Activated naive CD4-positive, alpha-beta T cell treated with anti-CD3 and anti-CD28 coated beads for 36 hours (primary cell): ENCODE results near the gene TRAPPC3. TPM values are rescaled to one million over a fixed set of nuclear protein-coding genes. Genes with fewer than 3 reads are reported as not detected.

Experiments
- CTCF ChIA-PET: fragments of 350-600 bp; sonication (Branson Sonifier 250); formaldehyde crosslinking; loops from one replicate; lab custom pipeline; 2021; ENCODE audit warnings: antibody characterized with exemption; lab: Charles Lee
- DNase-seq: peaks from one replicate; pipeline ENCODE4 v3.0.0-alpha.2; 2020
- H3K27ac Mint-ChIP-seq: one replicate; pipeline ENCODE4 v1.8.0; 2021; ENCODE audit warnings: mild to moderate bottlenecking, mixed read lengths
- H3K27me3 Mint-ChIP-seq: one replicate; pipeline ENCODE4 v1.8.0; 2021; ENCODE audit warnings: low read depth, mixed read lengths
- H3K36me3 Mint-ChIP-seq: one replicate; pipeline ENCODE4 v1.8.0; 2021; ENCODE audit warnings: low read depth, mixed read lengths
- H3K4me1 Mint-ChIP-seq: one replicate; pipeline ENCODE4 v1.8.0; 2021; ENCODE audit warnings: low read depth, mixed read lengths
- H3K4me3 Mint-ChIP-seq: one replicate; pipeline ENCODE4 v1.8.0; 2021; ENCODE audit warnings: mild to moderate bottlenecking, moderate library complexity, mixed read lengths
- H3K9me3 Mint-ChIP-seq: one replicate; pipeline ENCODE4 v1.8.0; 2021; ENCODE audit warnings: mixed read lengths
- intact Hi-C: fragments of 100-400 bp; cut with micrococcal nuclease; formaldehyde crosslinking; loops from one replicate; pipeline ENCODE4 v1.15.1; 2023
- total RNA-seq, 2 experiments: library from RNA; stranded (reverse); gene quantifications; one replicate each; pipeline ENCODE4 v1.2.3, GENCODE V29; 2021

The TRAPPC3 gene
- total RNA-seq, 2 experiments from 2014 or later = 35.9 to 37.6 TPM

GRCh38 chr1:36116901-36117300 is 32.4 kb downstream of the TRAPPC3 start:
- DNase-seq = no peak
- no peaks in the 10 kb centered on the region for H3K4me1 Mint-ChIP-seq
- H3K36me3 Mint-ChIP-seq = no peaks in the 10 kb centered on the region
- H3K27ac Mint-ChIP-seq = no peak overlapping the region
- peaks cover 3% of the 10 kb centered on the region for H3K27me3 Mint-ChIP-seq
- H3K9me3 Mint-ChIP-seq = no peaks in the 10 kb centered on the region
- H3K4me3 Mint-ChIP-seq = no peak overlapping the region
- intact Hi-C loops = no loop called here
- CTCF ChIA-PET = interaction anchor here (0.6 to 0.8 kb wide), 3 partner anchors 8 to 205 kb away, joined by 3 read pairs; no protein-coding TSS in a partner anchor

- CTCF ChIA-PET = interaction anchor here (0.7 to 1.7 kb wide), 2 partner anchors 18 kb away, joined by 3 to 5 read pairs; no protein-coding TSS in a partner anchor
These were observed 33.4 kb downstream of the TRAPPC3 start for GRCh38 chr1:36115931-36116330.

GRCh38 chr1:36115200-36115669 is 34.1 kb downstream of the TRAPPC3 start:
- intact Hi-C loops = no loop called here
- no peak overlapping the region for H3K27ac Mint-ChIP-seq
- CTCF ChIA-PET = interaction anchor here (0.7 to 1.7 kb wide), 2 partner anchors 18 to 19 kb away, joined by 3 to 5 read pairs; no protein-coding TSS in a partner anchor
- H3K9me3 Mint-ChIP-seq = no peaks in the 10 kb centered on the region
- no peaks in the 10 kb centered on the region for H3K27me3 Mint-ChIP-seq
- DNase-seq = no peak
- no peaks in the 10 kb centered on the region for H3K36me3 Mint-ChIP-seq
- H3K4me3 Mint-ChIP-seq = no peak overlapping the region
- H3K4me1 Mint-ChIP-seq = peaks cover 9% of the 10 kb centered on the region

More at GRCh38 chr1:36115931-36116330, 33.4 kb downstream of the TRAPPC3 start:
- intact Hi-C loops = no loop called here
- Mint-ChIP-seq H3K4me3 (no peak overlapping the region), H3K36me3 (no peaks in the 10 kb centered on the region), H3K27me3 (no peaks in the 10 kb centered on the region), H3K4me1 (peaks cover 6% of the 10 kb centered on the region), H3K27ac (no peak overlapping the region), H3K9me3 (no peaks in the 10 kb centered on the region)
- no peak for DNase-seq

GRCh38 chr1:36114371-36114770 is 34.9 kb downstream of the TRAPPC3 start:
- intact Hi-C loops = no loop called here
- H3K9me3 Mint-ChIP-seq = no peaks in the 10 kb centered on the region
- H3K4me1 Mint-ChIP-seq = peaks cover 12% of the 10 kb centered on the region
- CTCF ChIA-PET = interaction anchor here (0.6 kb wide), 1 partner anchor 74 kb away, joined by 3 read pairs; no protein-coding TSS in a partner anchor
- no peaks in the 10 kb centered on the region for H3K36me3 Mint-ChIP-seq
- H3K27me3 Mint-ChIP-seq = no peaks in the 10 kb centered on the region
- no peak overlapping the region for H3K27ac Mint-ChIP-seq
- H3K4me3 Mint-ChIP-seq = no peak overlapping the region
- no peak for DNase-seq

GRCh38 chr1:36112823-36113222 is 36.5 kb downstream of the TRAPPC3 start:
- CTCF ChIA-PET = interaction anchor here (0.6 kb wide), 1 partner anchor 256 kb away, joined by 3 read pairs; no protein-coding TSS in a partner anchor
- Mint-ChIP-seq H3K27ac (no peak overlapping the region), H3K9me3 (no peaks in the 10 kb centered on the region), H3K27me3 (no peaks in the 10 kb centered on the region), H3K4me1 (peaks cover 22% of the 10 kb centered on the region), H3K4me3 (no peak overlapping the region), H3K36me3 (no peaks in the 10 kb centered on the region)
- no peak for DNase-seq
- intact Hi-C loops = no loop called here

GRCh38 chr1:36111151-36111550 is 38.1 kb downstream of the TRAPPC3 start:
- no peaks in the 10 kb centered on the region for H3K9me3 Mint-ChIP-seq
- H3K27ac Mint-ChIP-seq = no peak overlapping the region
- H3K36me3 Mint-ChIP-seq = no peaks in the 10 kb centered on the region
- peaks cover 22% of the 10 kb centered on the region for H3K4me1 Mint-ChIP-seq
- DNase-seq = no peak
- H3K4me3 Mint-ChIP-seq = no peak overlapping the region
- CTCF ChIA-PET = interaction anchor here (0.7 to 2.9 kb wide), 3 partner anchors 9 to 175 kb away, joined by 3 to 17 read pairs (median 3); no protein-coding TSS in a partner anchor
- H3K27me3 Mint-ChIP-seq = no peaks in the 10 kb centered on the region
- intact Hi-C loops = no loop called here

GRCh38 chr1:36109041-36109679 is 40.1 kb downstream of the TRAPPC3 start:
- Mint-ChIP-seq H3K36me3 (no peaks in the 10 kb centered on the region), H3K4me1 (peaks cover 22% of the 10 kb centered on the region), H3K4me3 (no peak overlapping the region), H3K27ac (no peak overlapping the region), H3K9me3 (no peaks in the 10 kb centered on the region), H3K27me3 (no peaks in the 10 kb centered on the region)
- intact Hi-C loops = no loop called here
- CTCF ChIA-PET = interaction anchor here (0.7 to 2.9 kb wide), 4 partner anchors 8 to 217 kb away, joined by 3 to 17 read pairs (median 4); no protein-coding TSS in a partner anchor
- DNase-seq = peak; percentile 65

- Mint-ChIP-seq H3K4me1 (peaks cover 22% of the 10 kb centered on the region), H3K27me3 (no peaks in the 10 kb centered on the region), H3K4me3 (no peak overlapping the region), H3K36me3 (no peaks in the 10 kb centered on the region), H3K27ac (no peak overlapping the region), H3K9me3 (no peaks in the 10 kb centered on the region)
- intact Hi-C loops = no loop called here
- DNase-seq = no peak
- CTCF ChIA-PET = interaction anchor here (1.4 kb wide), 1 partner anchor 9 kb away, joined by 3 read pairs; no protein-coding TSS in a partner anchor
These were observed 41.0 kb downstream of the TRAPPC3 start for GRCh38 chr1:36108314-36108713.

GRCh38 chr1:36107394-36107793 is 41.9 kb downstream of the TRAPPC3 start:
- intact Hi-C loops = no loop called here
- H3K4me1 Mint-ChIP-seq = peaks cover 22% of the 10 kb centered on the region
- no peak overlapping the region for H3K4me3 Mint-ChIP-seq
- no peak overlapping the region for H3K27ac Mint-ChIP-seq
- H3K27me3 Mint-ChIP-seq = no peaks in the 10 kb centered on the region
- H3K36me3 Mint-ChIP-seq = no peaks in the 10 kb centered on the region
- no peaks in the 10 kb centered on the region for H3K9me3 Mint-ChIP-seq
- DNase-seq = no peak
- CTCF ChIA-PET = interaction anchor here (1.1 to 1.2 kb wide), 2 partner anchors 28 to 193 kb away, joined by 4 to 5 read pairs; no protein-coding TSS in a partner anchor

- DNase-seq = no peak
- intact Hi-C loops = no loop called here
- no peak overlapping the region for H3K27ac Mint-ChIP-seq
- H3K4me3 Mint-ChIP-seq = no peak overlapping the region
- no peaks in the 10 kb centered on the region for H3K36me3 Mint-ChIP-seq
- H3K27me3 Mint-ChIP-seq = no peaks in the 10 kb centered on the region
- peaks cover 20% of the 10 kb centered on the region for H3K4me1 Mint-ChIP-seq
- CTCF ChIA-PET = interaction anchor here (1.1 kb wide), 1 partner anchor 29 kb away, joined by 5 read pairs; no protein-coding TSS in a partner anchor
- H3K9me3 Mint-ChIP-seq = no peaks in the 10 kb centered on the region
These were observed 43.0 kb downstream of the TRAPPC3 start for GRCh38 chr1:36106269-36106668.

GRCh38 chr1:36101546-36101945 is 47.7 kb downstream of the TRAPPC3 start:
- no peaks in the 10 kb centered on the region for H3K36me3 Mint-ChIP-seq
- intact Hi-C loops = no loop called here

GRCh38 chr1:36100376-36100775 is 48.9 kb downstream of the TRAPPC3 start:
- Mint-ChIP-seq H3K36me3 (no peaks in the 10 kb centered on the region), H3K27me3 (no peaks in the 10 kb centered on the region), H3K27ac (no peak overlapping the region), H3K9me3 (no peaks in the 10 kb centered on the region), H3K4me1 (peaks cover 4% of the 10 kb centered on the region), H3K4me3 (no peak overlapping the region)
- no peak for DNase-seq
- intact Hi-C loops = no loop called here
- CTCF ChIA-PET = interaction anchor here (0.7 to 6.4 kb wide), 8 partner anchors 9 to 321 kb away, joined by 3 to 61 read pairs (median 4); partner anchors contain the start of gene TRAPPC3

More at GRCh38 chr1:36101546-36101945, 47.7 kb downstream of the TRAPPC3 start:
- Mint-ChIP-seq H3K4me1 (peaks cover 4% of the 10 kb centered on the region), H3K4me3 (no peak overlapping the region), H3K9me3 (no peaks in the 10 kb centered on the region), H3K27me3 (no peaks in the 10 kb centered on the region), H3K27ac (no peak overlapping the region)
- no peak for DNase-seq
- CTCF ChIA-PET = interaction anchor here (0.8 to 6.4 kb wide), 4 partner anchors 10 to 87 kb away, joined by 3 to 61 read pairs (median 6); no protein-coding TSS in a partner anchor
